SK-N-SH (cell line): ENCODE results near the gene PCGF3. TPM values are rescaled to one million over a fixed set of nuclear protein-coding genes. Genes with fewer than 3 reads are reported as not detected.

Source experiments
- CTCF ChIA-PET: fragments of 300-600, 350-600 bp; formaldehyde crosslinking; extraction: SDS; loops from one replicate; lab custom pipeline; 2021; lab: Yijun Ruan, JAX
- POLR2A ChIA-PET: fragments of 350-600 bp; sonication (Branson Sonifier 250); formaldehyde crosslinking; extraction: SDS; loops from one replicate; lab custom pipeline; 2020; ENCODE audit warnings: antibody characterized with exemption, inconsistent platforms; lab: Yijun Ruan, JAX
- DNase-seq: peaks from one replicate; pipeline ENCODE4 v3.0.0; 2012
- H2AFZ ChIP-seq: fragments of 200-600 bp; sonication (generic); 2 replicates; pipeline ENCODE4 v1.8.1; 2016; ENCODE audit warnings: antibody characterized with exemption, mild to moderate bottlenecking, low read depth
- H3F3A ChIP-seq: fragments of 200-600 bp; sonication (generic); replicated peaks from 2 replicates; pipeline ENCODE3; 2016; ENCODE audit warnings: antibody characterized with exemption, mild to moderate bottlenecking; ENCODE audit not compliant: insufficient read depth
- H3K27ac ChIP-seq, 2 experiments: fragments of 200-500 bp in 1 of 2; fragments of 200-600 bp in 1 of 2; sonication (Bioruptor generic) in 1 of 2; sonication (generic), shearing (Covaris generic) in 1 of 2; 2 replicates each; pipeline versions ENCODE4 v1.5.1 to v1.6.1; 2014 to 2016; ENCODE audit warnings: low read depth in 2 of 2, inconsistent platforms in 1 of 2, low read length in 1 of 2, mild to moderate bottlenecking in 1 of 2, mixed read lengths in 1 of 2
- H3K27me3 ChIP-seq: fragments of 200-600 bp; sonication (generic), shearing (Covaris generic); 2 replicates; pipeline ENCODE4 v1.6.1; 2016; ENCODE audit warnings: mixed run types; ENCODE audit not compliant: insufficient read depth
- H3K36me3 ChIP-seq, 2 experiments: fragments of 200-500 bp in 1 of 2; fragments of 200-600 bp in 1 of 2; sonication (Bioruptor generic) in 1 of 2; sonication (generic) in 1 of 2; replicated peaks in 1 of 2; 2 replicates each; pipeline versions ENCODE3 to v1.5.1; 2014 to 2016; ENCODE audit warnings: low read length in 1 of 2, mild to moderate bottlenecking in 1 of 2; ENCODE audit not compliant: insufficient read depth in 2 of 2, control insufficient read depth in 1 of 2
- H3K4me1 ChIP-seq, 2 experiments: fragments of 200-500 bp in 1 of 2; fragments of 200-600 bp in 1 of 2; sonication (Bioruptor generic) in 1 of 2; sonication (generic), shearing (Covaris generic) in 1 of 2; 2 replicates each; pipeline versions ENCODE4 v1.5.1 to v1.6.1; 2014 to 2016; ENCODE audit warnings: low read depth in 1 of 2, low read length in 1 of 2, mixed run types in 1 of 2; ENCODE audit not compliant: insufficient read depth in 2 of 2, control insufficient read depth in 1 of 2
- H3K4me2 ChIP-seq: fragments of 200-600 bp; sonication (generic), shearing (Covaris generic); 2 replicates; pipeline ENCODE4 v1.6.1; 2017; ENCODE audit warnings: mixed run types
- H3K4me3 ChIP-seq, 2 experiments: fragments of 200-500 bp in 1 of 2; fragments of 200-600 bp in 1 of 2; sonication (Bioruptor generic) in 1 of 2; sonication (generic), shearing (Covaris generic) in 1 of 2; 2 replicates each; pipeline versions ENCODE4 v1.5.1 to v1.8.1; 2014 to 2016; ENCODE audit warnings: low read depth in 2 of 2, inconsistent platforms in 1 of 2, low read length in 1 of 2, mild to moderate bottlenecking in 1 of 2, mixed read lengths in 1 of 2, moderate library complexity in 1 of 2
- H3K79me2 ChIP-seq: fragments of 200-600 bp; sonication (generic); 2 replicates; pipeline ENCODE4 v1.8.1; 2017; ENCODE audit warnings: mild to moderate bottlenecking; ENCODE audit not compliant: insufficient read depth
- H3K9ac ChIP-seq: fragments of 200-600 bp; sonication (generic); 2 replicates; pipeline ENCODE4 v1.6.1; 2017; ENCODE audit warnings: mixed run types
- H3K9me2 ChIP-seq: fragments of 200-600 bp; sonication (generic); 2 replicates; pipeline ENCODE4 v1.6.1; 2017; ENCODE audit warnings: mixed run types
- H3K9me3 ChIP-seq: fragments of 200-600 bp; sonication (generic); 2 replicates; pipeline ENCODE4 v1.6.1; 2017; ENCODE audit warnings: mixed run types, mild to moderate bottlenecking, moderate library complexity
- H4K20me1 ChIP-seq: fragments of 200-600 bp; sonication (generic); 2 replicates; pipeline ENCODE4 v1.6.1; 2017; ENCODE audit warnings: mild to moderate bottlenecking, mixed run types; ENCODE audit not compliant: insufficient read depth
- CHD2 ChIP-seq: fragments of 150-350 bp; IDR thresholded peaks from 2 replicates; pipeline ENCODE4 v1.6.1; 2018; ENCODE audit warnings: low read length; ENCODE audit not compliant: partially characterized antibody
- FOXM1 ChIP-seq: IDR thresholded peaks from 2 replicates; pipeline ENCODE4 v1.4.0; 2012; ENCODE audit warnings: low read depth, mild to moderate bottlenecking
- GATA2 ChIP-seq: sonication (generic); formaldehyde crosslinking; IDR thresholded peaks from 2 replicates; pipeline ENCODE4 v1.5.0; 2020; ENCODE audit warnings: mild to moderate bottlenecking, missing genetic modification reagents
- POLR2AphosphoS5 ChIP-seq: IDR thresholded peaks from 2 replicates; pipeline ENCODE4 v1.6.1; 2012; ENCODE audit warnings: low read depth, low read length
- SMC3 ChIP-seq: IDR thresholded peaks from 2 replicates; pipeline ENCODE4 v1.6.1; 2012; ENCODE audit warnings: low read depth, low read length, improper control_type of control experiment
- TCF12 ChIP-seq: IDR thresholded peaks from 2 replicates; pipeline ENCODE4 v1.4.0; 2012
- TEAD4 ChIP-seq: IDR thresholded peaks from 2 replicates; pipeline ENCODE4 v1.4.0; 2012; ENCODE audit warnings: mild to moderate bottlenecking, borderline replicate concordance; ENCODE audit not compliant: insufficient read depth
- USF2 ChIP-seq: fragments of 150-350 bp; IDR thresholded peaks from 2 replicates; pipeline ENCODE4 v1.6.1; 2017; ENCODE audit warnings: antibody characterized with exemption, low read length, low read depth, borderline replicate concordance
- WGBS: methylation state at CpG from one replicate; pipeline ENCODE4 v1.1.6; 2017; ENCODE audit warnings: low lambda C conversion rate; 5-methylcytosine and 5-hydroxymethylcytosine counted together
- polyA plus RNA-seq, 3 experiments: library from polyadenylated mRNA; depleted of rRNA; stranded (reverse); fragments of >200 nt; gene quantifications; 2 replicates each; pipeline ENCODE4 v1.2.3, GENCODE V29; 2012

PCGF3 gene
- polyA plus RNA-seq, 1 of the 3 experiments (the other 2 are of a cell fraction) = 44.8 TPM

- Histone ChIP-seq H3K4me3 (no peak overlapping the region; a peak in 1 of 4 replicates), H3K9me2 (no peaks in the 10 kb centered on the region), H3K9me3 (no peaks in the 10 kb centered on the region), H3K4me1 (peaks cover 0 to 12% of the 10 kb centered on the region in 2 experiments; a peak in 1 of 4 replicates), H2AFZ (no peak overlapping the region), H3K27ac (no peak overlapping the region), H3K9ac (no peak overlapping the region), H4K20me1 (no peaks in the 10 kb centered on the region), H3F3A (no peaks in the 10 kb centered on the region), H3K27me3 (no peaks in the 10 kb centered on the region), H3K4me2 (no peak overlapping the region), H3K79me2 (no peaks in the 10 kb centered on the region), H3K36me3 (no peaks in the 10 kb centered on the region)
- ChIA-PET POLR2A (interaction anchor here (0.7 kb wide), 1 partner anchor 54 kb away, joined by 3 read pairs; no protein-coding TSS in a partner anchor), CTCF (interaction anchor here (1.0 kb wide), 1 partner anchor 27 kb away, joined by 3 read pairs; no protein-coding TSS in a partner anchor)
- WGBS = 30% methylated on average over 10 of the region's 23 CpGs
- no peak for TF ChIP-seq SMC3
- no peak for TF ChIP-seq TCF12
- TF ChIP-seq TEAD4 = no peak
- no peak for TF ChIP-seq FOXM1
- TF ChIP-seq POLR2AphosphoS5 = no peak
- no peak for TF ChIP-seq GATA2 (CRISPR knock-in tag)
- no peak for DNase-seq
Measured at GRCh38 chr4:657338-657833, 48.2 kb upstream of the PCGF3 start.

GRCh38 chr4:657834-658667 lies 47.6 kb upstream of the PCGF3 start:
- WGBS = 45% methylated on average over 5 of the region's 27 CpGs
- H3K27ac ChIP-seq = no peak overlapping the region; a peak in 1 of 4 replicates
- no peak overlapping the region for H3K4me3 ChIP-seq
- no peak overlapping the region for H3K4me2 ChIP-seq
- POLR2A ChIA-PET = no interaction called here
- no peaks in the 10 kb centered on the region for H3K9me2 ChIP-seq
- H3K79me2 ChIP-seq = no peaks in the 10 kb centered on the region
- no peak for DNase-seq
- H3K9ac ChIP-seq = no peak overlapping the region
- H3K36me3 ChIP-seq = no peaks in the 10 kb centered on the region
- TF ChIP-seq GATA2 (CRISPR knock-in tag) (no peak), CHD2 (no peak), POLR2AphosphoS5 (no peak), USF2 (no peak)
- H3K9me3 ChIP-seq = no peaks in the 10 kb centered on the region
- H4K20me1 ChIP-seq = no peaks in the 10 kb centered on the region
- H3K4me1 ChIP-seq = peaks cover 0 to 14% of the 10 kb centered on the region in 2 experiments; a peak in 1 of 4 replicates
- H3K27me3 ChIP-seq = no peaks in the 10 kb centered on the region
- H3F3A ChIP-seq = no peaks in the 10 kb centered on the region
- H2AFZ ChIP-seq = no peak overlapping the region
- CTCF ChIA-PET = interaction anchor here (1.0 to 1.1 kb wide), 2 partner anchors 16 to 26 kb away, joined by 3 read pairs; partner anchors contain the start of gene ATP5ME
